Naive B cell (primary cell): ENCODE data around the gene CAPN8. TPM values are rescaled to one million over a fixed set of nuclear protein-coding genes. Genes with fewer than 3 reads are reported as not detected.

Source experiments
- polyA plus RNA-seq, 6 donors: library from polyadenylated mRNA; unstranded; fragments of 300-500 nt; fragmentation: Illumina TruSeq; gene quantifications; one replicate each; pipeline ENCODE4 v1.2.3, GENCODE V29; 2021; ENCODE audit warnings: low read depth in 6 of 6

CAPN8 gene
- polyA plus RNA-seq, 6 donors from 2014 or later: not detected

Other genes with a start within 250 kb of the CAPN8 start
- 10 to 100 TPM; 21.2 to 35.1 (median 26.2) TPM for gene CAPN2, start 46.8 kb upstream of the CAPN8 start, polyA plus RNA-seq
- gene TP53BP2, start 180.2 kb upstream of the CAPN8 start, polyA plus RNA-seq: 10 to 100 TPM in 4 of 6 donors, 1 to 10 TPM in 2; 2.8 to 15.5 (median 12.9) TPM